ENCODE measurements around the gene CACNB3.

Gene CACNB3

GRCh38 chr12:48786591-48787544, 31.4 kb upstream of the CACNB3 start:
- no peak for DNase-seq
- in situ Hi-C loops (cut with HindIII; ENCODE audit: low pct_ligation_motif_present, low pct_unique_long_range_greater_than_20kb, low sequenced_read_pairs) = no loop called here

GRCh38 chr12:48787791-48788523, 30.3 kb upstream of the CACNB3 start:
- DNase-seq = peak; percentile 21

GRCh38 chr12:48788524-48788853, 29.8 kb upstream of the CACNB3 start:
- peak; percentile 20 for DNase-seq
- in situ Hi-C loops (cut with HindIII; ENCODE audit: low pct_ligation_motif_present, low pct_unique_long_range_greater_than_20kb, low sequenced_read_pairs) = no loop called here

More at GRCh38 chr12:48787791-48788523, 30.3 kb upstream of the CACNB3 start:
- in situ Hi-C loops (cut with HindIII; ENCODE audit: low pct_ligation_motif_present, low pct_unique_long_range_greater_than_20kb, low sequenced_read_pairs) = no loop called here

GRCh38 chr12:48788854-48789775, 29.2 kb upstream of the CACNB3 start, which contains the start of gene ADCY6:
Gene ADCY6 (minus strand): TSS chr12:48789089. CDS start chr12:48783434, 5,655 bp downstream.
- DNase-seq = peak; percentile 85
- in situ Hi-C loops (cut with HindIII; ENCODE audit: low pct_ligation_motif_present, low pct_unique_long_range_greater_than_20kb, low sequenced_read_pairs) = no loop called here

GRCh38 chr12:48789858-48790326, 28.4 kb upstream of the CACNB3 start:
- in situ Hi-C loops (cut with HindIII; ENCODE audit: low pct_ligation_motif_present, low pct_unique_long_range_greater_than_20kb, low sequenced_read_pairs) = no loop called here
- no peak for DNase-seq

- in situ Hi-C loops (cut with HindIII; ENCODE audit: low pct_ligation_motif_present, low pct_unique_long_range_greater_than_20kb, low sequenced_read_pairs) = no loop called here
- no peak for DNase-seq
Observed at GRCh38 chr12:48793696-48794095, 24.6 kb upstream of the CACNB3 start.

- in situ Hi-C loops (cut with HindIII; ENCODE audit: low pct_ligation_motif_present, low pct_unique_long_range_greater_than_20kb, low sequenced_read_pairs) = no loop called here
- DNase-seq = no peak
Observed at GRCh38 chr12:48794870-48795269, 23.4 kb upstream of the CACNB3 start.

- in situ Hi-C loops (cut with HindIII; ENCODE audit: low pct_ligation_motif_present, low pct_unique_long_range_greater_than_20kb, low sequenced_read_pairs) = no loop called here
- peak; percentile 88 for DNase-seq
Observed at GRCh38 chr12:48795550-48796455, 22.5 kb upstream of the CACNB3 start.

- no peak for DNase-seq
- in situ Hi-C loops (cut with HindIII; ENCODE audit: low pct_ligation_motif_present, low pct_unique_long_range_greater_than_20kb, low sequenced_read_pairs) = no loop called here
Observed at GRCh38 chr12:48796976-48797375, 21.3 kb upstream of the CACNB3 start.

GRCh38 chr12:48800457-48800856, 17.8 kb upstream of the CACNB3 start:
- in situ Hi-C loops (cut with HindIII; ENCODE audit: low pct_ligation_motif_present, low pct_unique_long_range_greater_than_20kb, low sequenced_read_pairs) = no loop called here

GRCh38 chr12:48800971-48801370, 17.3 kb upstream of the CACNB3 start:
- DNase-seq = no peak
- in situ Hi-C loops (cut with HindIII; ENCODE audit: low pct_ligation_motif_present, low pct_unique_long_range_greater_than_20kb, low sequenced_read_pairs) = no loop called here

More at GRCh38 chr12:48800457-48800856, 17.8 kb upstream of the CACNB3 start:
- DNase-seq = no peak

- no peak for DNase-seq
- in situ Hi-C loops (cut with HindIII; ENCODE audit: low pct_ligation_motif_present, low pct_unique_long_range_greater_than_20kb, low sequenced_read_pairs) = no loop called here
Observed at GRCh38 chr12:48803675-48804074, 14.6 kb upstream of the CACNB3 start.

- DNase-seq = no peak
- in situ Hi-C loops (cut with HindIII; ENCODE audit: low pct_ligation_motif_present, low pct_unique_long_range_greater_than_20kb, low sequenced_read_pairs) = no loop called here
Observed at GRCh38 chr12:48807981-48808380, 10.3 kb upstream of the CACNB3 start.

GRCh38 chr12:48810903-48811431, 7.3 kb upstream of the CACNB3 start:
- no peak for DNase-seq
- in situ Hi-C loops (cut with HindIII; ENCODE audit: low pct_ligation_motif_present, low pct_unique_long_range_greater_than_20kb, low sequenced_read_pairs) = no loop called here

GRCh38 chr12:48811437-48812090, 6.7 kb upstream of the CACNB3 start:
- no peak for DNase-seq
- in situ Hi-C loops (cut with HindIII; ENCODE audit: low pct_ligation_motif_present, low pct_unique_long_range_greater_than_20kb, low sequenced_read_pairs) = no loop called here

- in situ Hi-C loops (cut with HindIII; ENCODE audit: low pct_ligation_motif_present, low pct_unique_long_range_greater_than_20kb, low sequenced_read_pairs) = no loop called here
- DNase-seq = no peak
Observed at GRCh38 chr12:48812389-48812788, 5.9 kb upstream of the CACNB3 start.
